Stimulated activated CD4-positive, alpha-beta T cell treated with anti-CD3 and anti-CD28 coated beads, Interleukin-12 subunit alpha, Interleukin-12 subunit beta, amount 100 ng/mL, for 24 hours (primary cell): Measurements from ENCODE around the gene OR2T10.
"Not testable (repeated sequence)": the region's sequence is repeated elsewhere in the genome, so short reads cannot be mapped to it uniquely, and the experiment has no call there.

Source experiments
- DNase-seq, 2 experiments: peaks; one replicate each; pipeline ENCODE4 v3.0.0-alpha.2; 2020; ENCODE audit warnings: low read depth in 2 of 2

OR2T10 gene, protein sequence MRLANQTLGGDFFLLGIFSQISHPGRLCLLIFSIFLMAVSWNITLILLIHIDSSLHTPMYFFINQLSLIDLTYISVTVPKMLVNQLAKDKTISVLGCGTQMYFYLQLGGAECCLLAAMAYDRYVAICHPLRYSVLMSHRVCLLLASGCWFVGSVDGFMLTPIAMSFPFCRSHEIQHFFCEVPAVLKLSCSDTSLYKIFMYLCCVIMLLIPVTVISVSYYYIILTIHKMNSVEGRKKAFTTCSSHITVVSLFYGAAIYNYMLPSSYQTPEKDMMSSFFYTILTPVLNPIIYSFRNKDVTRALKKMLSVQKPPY

DNA sequence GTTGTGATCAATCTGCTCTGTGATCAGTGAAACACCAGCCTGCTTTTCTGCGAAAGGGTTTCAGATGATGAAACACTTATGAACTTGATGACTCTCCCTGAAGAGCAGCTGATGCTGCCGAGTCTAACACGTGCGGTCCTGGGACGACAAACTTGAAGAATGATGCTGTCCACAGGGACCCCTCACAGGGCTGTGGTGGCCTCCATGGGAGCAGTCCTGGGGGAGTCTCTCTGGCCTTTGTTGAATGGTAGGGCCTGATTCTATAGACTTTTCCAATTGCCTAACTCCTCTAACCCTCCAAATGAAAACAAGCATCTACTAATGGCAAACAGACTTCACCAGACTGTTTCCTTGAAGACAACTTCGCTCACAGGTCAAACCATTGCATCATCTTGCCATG is at the start of gene OR2T10:
Gene OR2T10, minus strand, starts transcription at position 112 of the 400 bp plus-strand sequence. CDS start 3,932 bp downstream, outside the sequence.
- DNase-seq: no peak

DNA sequence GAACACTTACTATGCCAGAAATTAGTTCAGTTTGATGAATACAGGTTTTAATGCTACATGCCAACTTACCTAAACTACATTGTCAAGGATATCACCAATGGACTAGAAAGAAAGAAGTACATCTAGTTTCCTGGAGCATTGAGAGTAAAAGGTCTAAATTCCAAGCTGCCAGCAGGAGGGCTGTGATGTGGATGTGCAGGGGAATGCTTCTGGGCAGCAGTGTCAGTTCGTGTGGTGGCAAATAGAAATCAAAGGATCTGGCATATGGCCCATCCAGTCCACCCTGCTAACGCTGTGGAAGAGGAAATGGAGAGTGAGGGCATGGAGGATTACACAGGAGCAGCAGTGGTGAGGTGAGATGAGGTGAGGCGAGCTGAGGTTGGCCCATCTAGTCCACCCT is 47.7 kb upstream of the OR2T10 start, which contains the start of gene OR2T35:
Gene OR2T35, minus strand, starts transcription at position 101 of the 400 bp plus-strand sequence. CDS start 6,020 bp downstream, outside the sequence.
- not testable (repeated sequence) for DNase-seq

DNA sequence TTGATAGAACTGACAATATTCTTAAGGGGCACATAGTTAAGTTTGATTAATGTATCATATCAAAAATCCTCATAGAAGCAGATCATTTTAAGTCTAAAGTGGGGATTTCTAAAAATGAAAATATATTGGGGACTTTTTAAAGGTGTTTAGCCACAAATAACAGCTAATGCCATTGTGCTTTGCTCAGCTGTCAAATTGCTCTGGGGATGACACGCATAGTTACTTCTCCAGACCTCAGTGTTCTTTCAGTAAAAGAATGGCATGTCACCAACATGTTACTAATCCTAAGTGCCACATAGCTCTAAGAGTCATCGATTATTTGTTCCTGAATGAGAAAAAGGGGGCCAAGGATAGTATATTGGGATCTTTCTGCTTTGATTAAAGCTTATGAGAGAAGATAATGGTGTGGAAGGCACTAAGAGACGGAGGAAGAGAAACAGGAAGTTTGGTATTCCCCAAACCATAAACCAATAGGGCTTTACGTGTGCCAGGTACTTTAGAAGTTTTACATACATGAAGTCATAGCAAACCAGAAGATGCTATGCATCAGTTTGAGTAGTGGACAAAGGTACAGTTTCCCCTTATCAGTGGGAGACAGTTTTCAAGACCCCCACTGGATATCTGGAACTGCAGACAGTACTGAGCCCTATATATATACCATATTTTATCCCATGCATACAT is 45.6 kb upstream of the OR2T10 start:
- not testable (repeated sequence) for DNase-seq

DNA sequence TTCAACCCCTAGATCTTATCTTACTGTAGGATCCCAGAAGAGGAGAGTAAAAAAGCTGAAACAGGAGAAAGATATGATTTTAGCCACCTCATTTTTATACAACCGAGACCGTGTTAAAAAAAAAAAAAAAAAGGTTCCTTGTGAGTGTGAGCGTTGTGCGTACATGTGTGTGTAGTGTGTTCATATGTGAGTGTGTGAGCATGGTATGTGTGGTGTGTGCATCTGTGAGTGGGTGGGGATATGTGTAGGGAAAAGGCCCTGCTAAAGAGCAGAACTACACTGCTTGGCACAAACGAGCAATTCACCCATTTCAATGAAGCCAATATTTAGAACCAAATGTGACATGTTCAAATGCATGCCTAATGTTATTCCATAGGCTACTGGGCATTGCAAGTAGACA is 44.1 kb upstream of the OR2T10 start:
- DNase-seq: not testable (repeated sequence)

DNA sequence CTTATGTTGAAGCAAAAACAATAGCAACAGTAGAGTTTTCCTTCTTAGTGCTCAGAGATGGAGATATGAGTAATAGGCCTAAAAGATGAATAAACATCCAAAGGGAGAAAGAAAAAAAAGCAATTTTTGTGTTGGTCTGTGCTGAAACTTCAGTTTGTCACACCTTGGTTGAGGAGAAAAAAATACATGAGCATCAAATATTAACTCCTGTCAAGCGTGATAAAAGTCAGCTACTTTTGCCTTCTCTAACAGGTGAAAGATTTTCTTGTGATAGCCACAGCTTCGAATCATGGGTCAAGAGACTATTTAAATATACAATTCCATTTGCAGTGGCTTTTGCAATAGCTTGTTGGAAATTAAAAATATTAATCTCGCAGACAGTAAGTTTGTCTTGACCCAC is 43.4 kb upstream of the OR2T10 start:
- not testable (repeated sequence) for DNase-seq

DNA sequence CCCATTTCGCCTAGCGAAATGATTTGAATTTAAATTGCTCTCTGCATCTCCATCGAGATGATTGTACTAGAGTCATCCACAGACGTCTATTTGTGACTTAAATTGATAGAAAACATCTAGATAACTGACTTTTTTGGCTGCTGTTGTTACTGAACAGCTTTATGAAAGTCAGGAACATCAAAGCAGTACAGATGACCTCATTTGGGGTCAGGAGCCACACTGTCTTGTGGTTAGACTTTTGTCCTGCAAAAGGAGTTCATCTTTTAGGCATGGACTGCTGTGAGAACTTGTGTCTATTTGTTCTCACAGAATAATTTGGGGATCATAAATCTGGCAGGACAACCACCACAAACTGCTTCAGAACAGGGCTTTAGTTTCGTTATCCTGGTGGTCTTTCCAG is 42.2 kb upstream of the OR2T10 start:
- not testable (repeated sequence) for DNase-seq

DNA sequence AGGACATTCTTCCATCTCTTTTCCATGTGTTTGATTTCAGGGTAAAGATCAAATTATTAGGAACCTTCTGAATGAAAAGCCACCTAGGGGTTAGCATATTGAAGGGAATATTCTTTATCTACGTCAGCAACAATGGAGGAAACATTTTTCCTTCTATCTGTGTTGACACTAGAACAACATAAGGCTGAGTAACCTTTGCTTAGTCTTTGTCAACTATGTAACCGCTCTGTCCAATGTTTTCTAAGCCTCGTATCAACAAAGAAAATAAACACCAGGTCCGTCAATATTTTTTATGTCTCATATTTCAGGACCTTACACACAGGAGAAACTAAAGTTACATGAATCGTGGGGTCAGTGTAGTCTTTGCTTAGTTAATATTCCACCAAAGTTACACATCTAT is 39.1 kb upstream of the OR2T10 start:
- DNase-seq: not testable (repeated sequence)

DNA sequence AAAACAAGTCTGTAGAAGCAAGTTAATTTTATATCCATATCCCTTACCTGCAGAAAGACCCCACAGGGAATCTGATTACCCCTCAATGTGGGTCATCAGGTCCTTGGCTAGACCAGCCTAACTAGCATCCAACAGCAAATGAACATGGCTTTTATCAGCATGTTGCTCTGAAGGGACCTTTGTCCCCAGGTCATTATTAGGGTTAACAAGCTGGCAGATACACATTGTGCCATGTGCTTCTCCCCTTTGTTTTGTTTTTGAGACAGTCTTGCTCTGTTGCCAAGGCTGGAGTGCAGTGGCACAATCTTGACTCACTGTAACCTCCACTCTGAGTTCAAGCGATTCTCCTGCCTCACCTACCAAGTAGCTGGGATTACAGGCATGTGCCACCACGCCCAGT is 37.5 kb upstream of the OR2T10 start, which contains the start of gene OR2T11:
Gene OR2T11, minus strand, starts transcription at position 101 of the 400 bp plus-strand sequence. CDS start 7,963 bp downstream, outside the sequence.
- not testable (repeated sequence) for DNase-seq

DNA sequence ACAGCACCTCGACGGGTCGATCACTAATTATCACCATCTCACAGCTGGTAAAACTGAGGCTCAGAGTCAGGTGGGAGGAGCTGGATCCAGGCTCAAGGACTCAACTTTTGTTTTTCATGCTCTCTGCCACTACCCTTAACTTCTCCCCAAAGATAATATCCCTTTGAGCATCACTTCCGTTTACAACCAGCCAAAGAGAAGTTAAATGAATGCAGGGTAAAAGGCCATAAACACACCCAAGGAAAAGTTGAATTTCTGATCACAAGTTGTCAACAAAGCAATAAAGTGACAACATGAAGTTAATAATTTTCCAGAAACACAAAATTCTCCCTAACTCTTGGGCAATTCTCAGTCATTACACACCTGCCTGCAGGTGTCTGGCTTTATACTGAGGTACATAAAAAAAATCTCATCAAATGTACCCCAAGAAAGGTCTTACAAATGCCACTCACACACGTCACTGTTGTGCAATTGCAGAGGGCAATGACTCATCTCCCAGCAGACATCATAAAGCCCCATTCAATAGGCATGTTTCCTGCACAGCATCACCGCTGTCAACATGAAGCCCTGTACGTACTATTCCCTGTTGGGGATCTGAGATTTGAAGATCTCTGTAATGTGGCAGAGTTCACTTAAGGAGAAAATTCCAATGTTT is 34.0 kb upstream of the OR2T10 start:
- no peak for DNase-seq

DNA sequence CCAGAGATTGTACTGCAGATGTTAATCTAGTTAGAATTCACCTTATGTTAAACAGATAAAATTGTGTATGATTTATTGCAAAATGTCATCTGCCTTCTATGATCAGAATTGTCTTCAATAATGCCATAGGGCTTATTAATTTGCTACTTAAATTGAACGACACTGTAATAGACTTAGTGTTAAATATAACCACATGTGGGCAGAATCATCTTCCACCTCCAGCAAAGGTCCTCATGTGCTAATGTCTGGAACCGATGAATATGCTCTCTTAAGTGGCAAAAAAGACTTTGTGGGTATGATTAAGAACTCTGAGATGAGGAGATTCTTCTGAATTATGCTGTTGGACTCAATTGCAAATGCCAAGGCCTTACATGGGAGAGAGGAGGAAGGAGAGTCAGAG is 33.1 kb upstream of the OR2T10 start:
- no peak for DNase-seq

DNA sequence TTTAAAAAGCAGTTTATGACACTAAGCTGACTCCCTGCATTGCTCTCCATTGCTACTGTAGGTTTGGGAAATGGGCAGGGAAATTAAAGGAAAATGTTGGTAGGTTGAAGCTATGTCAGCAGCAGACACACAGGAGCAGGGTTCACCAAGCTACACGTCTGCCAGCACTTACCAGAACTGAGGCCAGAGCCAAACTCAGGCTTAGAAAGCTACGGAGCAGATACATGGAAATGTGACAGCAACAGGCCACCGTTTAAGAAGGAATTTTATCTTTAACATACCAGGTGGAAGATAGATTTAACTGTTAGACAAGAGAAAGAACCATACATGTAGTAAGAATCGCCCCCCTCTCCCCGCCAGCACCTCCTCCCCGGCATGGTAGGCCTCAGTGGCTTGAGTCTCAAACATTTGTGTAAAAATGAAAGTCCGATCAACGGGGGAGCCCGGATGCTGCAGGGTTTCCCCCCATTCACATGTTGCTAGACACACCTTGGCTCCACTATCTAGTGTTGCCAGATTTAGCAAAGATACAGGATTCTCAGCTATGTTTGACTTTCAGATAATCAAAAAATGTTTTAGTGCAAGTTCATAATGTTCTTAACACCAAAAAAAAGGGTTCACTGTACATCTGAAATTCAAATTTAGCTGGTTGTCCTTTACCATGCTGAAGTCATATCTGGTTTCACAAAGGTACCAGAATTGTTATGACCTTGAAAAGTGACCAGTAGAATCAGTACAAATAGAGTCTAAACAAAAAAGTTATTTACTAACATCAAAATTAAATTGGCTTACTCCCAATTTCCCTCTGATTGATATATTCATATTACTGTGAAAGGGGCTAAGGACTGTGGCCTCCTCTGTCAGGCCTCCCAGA is 30.7 kb upstream of the OR2T10 start:
- DNase-seq: no peak

DNA sequence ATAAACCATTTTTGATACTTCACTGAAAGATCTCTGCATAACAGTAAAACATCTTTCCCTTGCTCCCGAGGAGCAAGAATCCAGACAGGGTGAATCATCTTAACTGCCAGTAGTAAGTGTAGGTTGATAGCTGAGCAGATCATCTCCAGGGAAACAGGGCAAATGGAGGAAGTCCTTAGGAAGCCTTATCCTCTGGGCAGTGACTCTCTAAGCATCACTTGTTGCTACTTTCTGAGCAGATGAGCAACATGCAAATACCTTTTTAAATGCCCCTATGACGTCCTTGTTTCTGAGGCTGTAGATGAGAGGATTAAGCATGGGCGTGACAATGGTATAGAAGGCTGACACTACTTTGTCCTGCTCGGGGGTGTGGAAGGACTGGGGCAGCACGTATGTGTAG is 28.5 kb upstream of the OR2T10 start:
- no peak for DNase-seq

DNA sequence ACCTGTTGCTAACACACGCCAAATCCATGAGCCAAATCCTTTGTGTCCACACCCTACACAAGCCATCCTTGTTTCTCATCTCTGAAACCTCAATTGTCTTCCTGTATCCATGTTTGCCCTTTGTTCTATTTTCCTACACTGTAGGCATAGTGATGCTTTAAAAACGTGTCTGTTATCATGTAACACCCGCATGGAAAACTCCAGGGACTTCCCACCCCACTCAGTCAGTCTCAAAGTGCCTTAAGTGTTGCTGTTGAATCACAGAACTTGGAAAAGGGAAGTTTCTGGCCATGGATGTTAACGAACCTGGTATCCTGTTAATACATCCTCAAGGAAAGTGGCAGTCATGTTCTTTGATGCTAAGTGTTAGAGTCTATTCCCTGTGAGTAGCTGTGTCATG is 27.7 kb upstream of the OR2T10 start:
- no peak for DNase-seq

DNA sequence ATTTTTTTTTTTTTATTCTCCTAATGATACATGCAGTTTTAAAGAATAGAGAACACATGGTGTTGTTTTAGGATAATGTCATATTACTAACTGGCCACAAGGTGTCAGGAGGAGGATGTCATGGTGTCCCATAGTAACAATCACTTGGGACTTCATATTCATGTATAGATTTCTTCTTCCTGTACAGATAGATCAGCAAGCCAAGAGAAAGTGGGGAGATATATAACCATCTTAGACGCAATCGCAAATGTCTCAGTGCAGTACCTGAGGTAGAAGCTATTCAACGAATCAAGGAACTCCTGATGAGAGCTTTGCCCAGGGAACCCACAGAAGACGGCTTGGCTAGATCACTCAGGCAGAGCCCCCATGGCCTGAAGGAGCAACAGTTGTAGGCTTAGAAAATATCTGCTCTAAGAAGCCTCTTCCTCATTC is 25.1 kb upstream of the OR2T10 start:
- no peak for DNase-seq

DNA sequence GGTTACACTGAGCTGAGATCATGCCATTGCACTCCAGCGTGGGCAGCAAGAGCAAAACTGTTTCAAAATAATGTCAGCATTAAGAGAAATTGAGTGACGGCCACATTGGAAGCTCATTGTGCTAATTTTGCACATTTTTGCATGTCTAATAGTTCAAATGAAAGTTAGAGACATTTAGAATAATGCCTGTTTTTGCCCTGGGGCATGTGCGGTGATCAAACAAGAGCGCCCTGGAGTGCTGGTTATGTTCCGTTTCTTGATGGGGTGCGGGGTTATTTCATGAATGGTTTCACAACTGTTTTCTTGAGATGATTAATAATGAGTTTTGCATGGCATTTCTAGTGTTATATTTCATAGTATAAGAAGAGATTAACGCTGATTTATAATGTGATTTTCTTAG is 24.3 kb upstream of the OR2T10 start:
- no peak for DNase-seq

DNA sequence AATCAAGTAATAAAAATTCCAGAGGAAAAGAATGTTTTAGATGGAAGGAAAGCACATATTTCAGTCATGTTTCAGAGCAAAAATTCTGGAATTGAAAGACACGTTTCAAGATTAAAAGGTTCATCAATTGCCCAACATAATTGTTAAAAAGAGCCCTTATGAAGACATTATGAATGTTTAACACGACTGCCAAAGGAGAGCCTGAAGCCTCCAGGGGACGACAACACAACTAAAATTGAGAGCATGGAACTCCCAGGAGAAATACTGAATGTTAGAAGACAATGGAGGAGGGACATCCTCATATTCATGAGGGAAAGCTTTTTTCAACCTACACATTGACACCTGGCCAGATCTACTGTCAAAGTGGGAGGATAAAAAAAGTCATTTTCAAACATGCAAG is 21.4 kb upstream of the OR2T10 start:
- peak in 1 of 2 experiments; percentile 62 for DNase-seq

DNA sequence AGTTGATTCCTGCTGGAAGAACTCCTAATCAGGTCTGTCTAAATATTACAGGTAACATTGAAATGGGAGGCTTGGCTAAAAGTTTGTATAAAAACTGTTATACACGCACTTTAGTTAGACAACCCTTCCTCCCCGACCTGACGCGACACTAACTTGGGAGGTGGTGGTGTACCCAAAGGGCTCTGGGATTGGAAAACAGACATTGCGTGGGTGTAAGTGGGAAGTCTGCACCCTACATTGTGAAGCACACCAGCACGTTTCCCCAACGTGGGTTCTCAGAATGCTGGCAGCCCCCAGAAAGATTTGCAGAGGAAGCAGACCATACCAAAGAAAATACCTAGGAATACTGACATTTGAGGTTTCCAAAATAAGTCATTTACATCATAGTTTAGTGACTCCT is 20.6 kb upstream of the OR2T10 start:
- no peak for DNase-seq

DNA sequence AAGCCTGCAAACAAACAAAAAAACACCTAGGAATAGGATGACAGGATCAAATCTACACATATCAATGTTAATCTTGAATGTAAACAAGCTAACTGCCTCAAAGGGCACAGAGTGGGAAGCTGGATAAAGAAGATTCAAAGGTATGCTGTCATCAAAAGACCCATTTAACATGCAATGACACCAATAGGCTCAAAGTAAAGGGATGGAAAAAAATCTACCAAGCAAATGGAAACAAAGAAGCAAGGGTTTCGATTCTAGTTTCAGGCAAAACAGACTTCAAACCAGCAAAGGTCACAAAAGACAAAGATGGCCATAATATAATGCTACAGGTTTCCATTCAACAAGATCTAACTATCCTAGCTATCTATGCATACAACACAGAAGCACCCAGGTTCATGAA is 16.2 kb upstream of the OR2T10 start:
- DNase-seq: no peak

DNA sequence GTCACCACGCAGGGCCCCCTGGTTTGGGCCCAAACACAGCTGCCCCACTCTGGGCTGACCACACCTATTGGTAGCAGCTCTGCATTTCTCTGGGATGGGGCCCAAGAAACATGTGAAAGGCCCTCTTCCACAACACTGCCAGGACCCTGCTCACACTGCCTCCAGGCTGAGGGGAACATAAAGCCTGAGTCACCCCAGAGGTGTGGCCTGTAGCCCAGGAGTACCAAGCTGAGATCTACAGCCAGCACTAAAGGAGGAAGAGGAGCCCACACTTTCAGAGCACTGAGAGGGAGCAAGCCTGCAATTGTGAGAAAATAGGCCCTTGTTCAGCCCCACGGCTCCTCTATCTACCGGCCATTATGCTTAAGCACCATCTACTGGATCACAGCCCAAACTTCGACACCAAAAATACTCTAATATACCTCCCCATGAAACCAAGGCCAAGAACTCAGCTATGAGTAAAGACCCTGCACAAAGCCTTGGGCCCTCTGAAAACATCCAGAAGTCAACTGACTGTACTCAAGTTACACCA is 14.4 kb upstream of the OR2T10 start:
- DNase-seq: peak in 1 of 2 experiments; percentile 3

DNA sequence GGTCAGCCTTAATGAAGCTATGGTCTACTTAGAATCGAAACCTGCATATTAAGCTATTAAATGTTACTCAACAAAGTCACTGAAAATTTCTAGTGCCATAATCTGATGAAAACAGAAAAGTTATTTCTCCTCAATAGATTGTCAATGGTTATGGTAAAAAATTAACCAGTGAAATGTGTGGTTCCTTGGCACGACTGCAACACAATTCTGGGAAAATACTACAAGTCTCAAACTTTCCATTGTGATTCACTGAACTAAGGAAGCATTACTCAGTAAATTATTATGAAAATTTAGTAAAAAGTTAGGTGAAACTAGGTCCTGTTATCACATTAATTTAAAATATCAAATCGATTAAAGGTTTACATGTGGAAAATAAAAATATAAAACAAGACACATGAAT is 12.8 kb upstream of the OR2T10 start:
- DNase-seq: no peak

DNA sequence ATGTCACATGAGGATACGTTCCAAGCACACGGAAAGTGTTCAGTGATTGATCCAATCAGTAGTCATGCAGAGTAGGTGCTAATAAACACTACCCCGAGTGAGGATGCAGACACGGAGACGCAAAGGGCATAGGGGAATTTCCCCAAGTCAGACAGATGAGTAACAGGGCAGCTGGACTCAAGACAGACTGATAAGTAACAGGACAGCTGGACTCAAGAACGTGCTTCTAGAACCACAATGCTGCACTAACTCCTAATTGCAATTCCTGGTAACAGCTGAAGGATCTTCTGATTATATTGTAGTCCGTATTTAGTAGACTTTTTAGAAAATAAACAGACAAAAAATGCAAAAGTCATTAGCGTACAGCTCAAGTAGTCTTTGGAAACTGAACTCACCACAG is 1.9 kb upstream of the OR2T10 start:
- no peak for DNase-seq
